Measurements from ENCODE around the gene ZNF318.

DNA sequence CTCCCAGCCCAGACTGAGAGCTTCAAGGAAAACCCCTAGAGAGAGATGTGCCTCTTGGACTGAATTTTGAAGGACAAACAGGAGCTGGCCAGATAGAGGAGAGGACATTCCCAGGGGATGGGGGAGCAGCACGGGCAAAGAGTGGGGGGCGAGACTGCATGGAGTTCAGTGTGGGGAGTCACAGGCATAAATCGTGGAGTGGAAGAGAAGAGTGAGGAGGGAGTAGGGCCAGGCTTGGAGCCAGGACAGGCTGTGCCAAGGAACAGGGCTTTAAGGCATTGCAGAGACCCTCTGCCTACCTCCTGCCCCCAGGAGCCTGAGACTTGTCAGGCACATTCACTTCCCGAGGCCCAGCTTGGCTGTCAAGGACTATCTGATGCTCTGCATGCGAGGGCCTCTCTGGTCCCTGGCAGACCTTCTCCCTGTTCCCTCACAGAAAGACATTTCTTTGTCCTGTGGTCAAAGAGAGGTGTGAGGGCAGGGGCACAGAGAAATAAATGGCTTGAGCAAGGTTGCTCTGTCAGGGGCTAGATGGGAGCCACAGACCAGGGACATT, 76.6 kb downstream of the ZNF318 start:
- no peak for TF ChIP-seq CTCF (IDR thresholded peaks at IDR 0.05)
- TF ChIP-seq POLR2A (IDR thresholded peaks at IDR 0.05), result no peak
